HG03135 (cell line): Measurements from ENCODE around the gene RIMBP2.

Experiments used
- ATAC-seq: cut with Tn5 transposase; IDR thresholded peaks from one replicate; pipeline ENCODE4 v1.9.1; 2021; ENCODE audit warnings: mild to moderate bottlenecking, moderate library complexity; ENCODE audit not compliant: unreplicated experiment

The RIMBP2 gene

DNA sequence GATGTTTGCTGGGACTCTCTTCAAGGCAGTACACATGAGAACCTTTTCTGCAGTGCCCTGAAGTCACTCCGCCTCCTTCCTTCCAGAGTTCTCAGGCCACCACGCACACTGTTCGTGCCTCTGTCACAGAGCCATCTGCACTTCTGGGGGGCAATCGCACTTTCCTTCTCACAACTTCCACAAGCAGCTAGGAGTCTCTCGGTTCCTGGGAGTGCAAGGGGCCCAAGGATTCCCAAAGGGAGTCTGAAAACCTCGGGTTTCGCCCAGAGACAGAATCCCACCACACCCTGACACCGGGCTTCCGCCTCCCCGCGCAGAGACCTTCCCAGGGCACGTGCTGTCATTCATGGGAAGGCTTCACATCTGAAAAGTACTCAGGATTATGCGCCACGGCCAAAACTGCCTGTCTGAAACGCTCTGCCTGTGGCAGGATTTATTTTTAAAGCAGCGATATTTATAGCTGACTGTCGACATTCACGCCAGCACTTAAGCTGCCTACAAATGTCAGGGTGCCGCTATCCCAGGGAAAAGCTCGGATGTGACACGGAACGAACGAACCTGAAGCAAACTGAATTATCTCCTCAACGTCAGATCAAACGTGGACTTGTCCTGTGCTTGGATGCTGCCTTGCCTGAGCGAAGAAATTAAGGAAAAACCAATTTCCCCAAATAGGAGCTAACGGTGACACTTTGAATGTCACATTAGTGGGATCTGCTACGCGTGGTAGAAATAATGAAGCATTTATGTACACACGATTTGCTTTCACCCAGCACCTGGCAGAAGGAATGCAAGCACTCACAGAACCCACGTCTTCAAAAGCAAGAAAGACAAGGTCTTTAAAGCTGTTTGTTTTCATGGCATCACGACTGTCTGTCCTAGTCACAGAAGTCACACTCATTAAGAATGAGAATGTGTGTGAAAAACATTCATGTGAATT is 224.4 kb downstream of the RIMBP2 start:
- ATAC-seq: no peak

DNA sequence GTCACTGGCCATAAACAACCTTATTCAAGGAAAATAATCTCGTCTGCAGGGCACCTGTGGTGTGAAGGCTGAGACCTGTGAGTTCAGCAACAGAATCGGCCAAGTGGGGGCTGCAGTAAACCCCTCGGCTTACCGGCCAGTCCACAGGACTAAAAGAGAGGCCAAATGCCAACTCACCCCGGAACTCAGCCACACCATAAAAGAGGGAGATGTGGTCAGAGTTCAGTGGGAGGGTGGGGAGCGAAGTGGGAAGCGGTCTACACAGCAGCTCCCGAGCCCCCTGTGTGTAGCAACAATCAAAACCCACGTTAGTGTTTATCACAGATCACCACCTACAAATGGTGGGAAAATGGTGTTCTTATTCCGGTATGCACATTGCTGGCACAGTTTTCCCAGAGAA is 225.4 kb downstream of the RIMBP2 start:
- ATAC-seq: no peak

DNA sequence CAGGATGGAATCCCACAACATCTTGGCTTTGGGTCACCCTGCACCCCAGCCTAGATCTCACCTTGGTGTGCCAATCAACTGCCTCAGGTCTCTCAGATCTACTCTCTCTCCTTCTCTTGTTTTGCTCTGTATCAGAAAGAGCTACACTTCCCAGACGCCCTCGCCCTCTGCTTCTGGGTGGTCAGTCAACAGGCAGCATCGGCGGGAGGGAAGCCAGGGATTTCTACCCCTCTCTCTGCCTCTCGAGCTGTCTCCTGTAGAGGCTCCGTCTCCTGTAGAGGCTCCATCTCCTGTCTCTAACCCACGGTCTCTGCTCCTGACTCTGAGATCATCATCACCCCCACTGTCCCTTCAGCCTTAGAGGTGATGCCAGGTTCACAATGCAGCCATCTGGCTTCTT is 226.8 kb downstream of the RIMBP2 start:
- no peak for ATAC-seq

DNA sequence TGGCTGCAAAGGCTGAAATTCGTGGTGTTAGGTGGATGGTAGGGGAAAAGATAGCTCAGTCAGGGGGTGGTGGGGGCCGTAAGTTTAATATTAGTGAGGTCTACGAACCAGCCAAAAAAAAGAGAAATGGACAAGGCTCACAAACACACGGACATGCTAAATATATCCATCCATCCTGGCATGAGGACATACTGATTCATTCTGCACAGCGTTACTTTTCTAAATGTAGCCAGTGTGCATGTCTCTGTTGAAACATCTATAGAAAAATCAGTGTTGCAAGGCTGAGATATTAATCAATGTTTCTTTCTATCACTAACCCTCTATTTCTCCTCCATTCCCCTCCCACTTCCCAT is 227.8 kb downstream of the RIMBP2 start:
- no peak for ATAC-seq

DNA sequence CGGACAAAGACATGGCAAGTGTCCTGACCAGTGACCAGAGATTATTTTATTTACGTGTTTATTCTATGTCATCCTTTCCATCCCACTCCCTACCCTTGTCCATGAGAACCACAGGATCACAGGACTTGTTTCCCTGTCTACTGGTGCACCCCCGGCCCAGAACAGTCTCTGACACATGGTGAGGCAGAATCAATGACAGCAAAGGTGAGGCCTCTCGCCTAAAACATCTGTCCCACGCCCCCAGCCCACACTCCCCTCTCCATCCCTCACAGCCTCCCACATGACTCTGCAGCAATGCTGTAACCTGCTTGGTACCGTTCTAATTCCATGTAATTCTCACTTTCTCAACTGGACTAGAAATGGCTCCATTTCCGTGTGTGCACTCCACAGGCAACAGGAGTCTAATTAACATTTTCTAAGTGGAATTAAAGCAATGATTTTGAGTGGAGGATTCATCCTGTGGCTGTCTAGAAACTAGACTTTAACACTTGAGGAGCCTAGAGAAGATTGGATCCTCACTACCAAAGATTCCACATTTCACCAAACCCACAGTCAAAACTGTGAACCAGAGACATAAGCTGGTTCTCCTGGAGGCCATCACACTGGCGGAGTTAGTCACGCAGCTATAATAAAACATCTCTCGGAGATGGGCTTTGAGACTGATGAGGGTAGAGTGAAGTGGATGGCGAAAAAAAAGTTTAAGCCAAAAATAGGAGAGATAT is 228.3 kb downstream of the RIMBP2 start:
- ATAC-seq: no peak

DNA sequence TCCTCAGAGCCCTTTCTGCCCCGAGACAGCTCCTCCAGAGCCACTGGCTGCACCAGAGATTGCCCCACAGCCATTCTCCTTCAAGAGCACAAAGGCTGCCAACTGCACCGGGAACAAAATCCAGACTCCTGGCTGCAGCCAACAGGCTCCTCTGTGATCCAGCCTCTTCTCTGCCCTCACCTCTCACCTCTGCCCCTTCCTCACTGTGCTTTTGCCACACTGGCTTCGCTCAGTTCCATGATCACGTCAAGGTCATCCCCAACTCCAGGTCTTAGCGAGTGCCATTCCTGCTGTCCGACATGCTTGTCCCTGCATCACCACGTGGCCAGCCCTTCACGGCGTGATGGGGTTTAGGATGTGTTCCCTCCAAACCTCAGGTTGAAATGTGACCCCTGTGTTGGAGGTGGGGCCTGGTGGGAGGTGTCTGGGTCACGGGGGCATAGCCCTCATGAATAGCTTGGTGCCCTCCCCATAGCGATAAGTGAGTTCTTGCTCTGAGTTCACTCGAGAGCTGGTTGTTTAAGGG is 229.1 kb downstream of the RIMBP2 start:
- ATAC-seq: no peak

DNA sequence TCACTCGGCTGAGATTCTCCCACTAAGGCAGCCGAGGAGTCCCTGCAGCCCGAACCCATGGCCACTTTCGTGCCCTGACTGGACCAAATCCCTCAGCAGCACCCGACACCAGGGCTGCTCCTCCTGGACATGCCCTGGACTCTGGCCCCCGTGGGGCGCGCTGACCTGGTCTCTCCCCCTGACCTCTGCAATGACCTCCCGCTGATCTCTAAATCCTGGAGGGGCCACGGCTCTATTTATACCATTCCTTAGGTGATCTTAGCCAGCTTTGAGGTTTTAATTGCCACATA is 230.0 kb downstream of the RIMBP2 start:
- ATAC-seq: no peak

DNA sequence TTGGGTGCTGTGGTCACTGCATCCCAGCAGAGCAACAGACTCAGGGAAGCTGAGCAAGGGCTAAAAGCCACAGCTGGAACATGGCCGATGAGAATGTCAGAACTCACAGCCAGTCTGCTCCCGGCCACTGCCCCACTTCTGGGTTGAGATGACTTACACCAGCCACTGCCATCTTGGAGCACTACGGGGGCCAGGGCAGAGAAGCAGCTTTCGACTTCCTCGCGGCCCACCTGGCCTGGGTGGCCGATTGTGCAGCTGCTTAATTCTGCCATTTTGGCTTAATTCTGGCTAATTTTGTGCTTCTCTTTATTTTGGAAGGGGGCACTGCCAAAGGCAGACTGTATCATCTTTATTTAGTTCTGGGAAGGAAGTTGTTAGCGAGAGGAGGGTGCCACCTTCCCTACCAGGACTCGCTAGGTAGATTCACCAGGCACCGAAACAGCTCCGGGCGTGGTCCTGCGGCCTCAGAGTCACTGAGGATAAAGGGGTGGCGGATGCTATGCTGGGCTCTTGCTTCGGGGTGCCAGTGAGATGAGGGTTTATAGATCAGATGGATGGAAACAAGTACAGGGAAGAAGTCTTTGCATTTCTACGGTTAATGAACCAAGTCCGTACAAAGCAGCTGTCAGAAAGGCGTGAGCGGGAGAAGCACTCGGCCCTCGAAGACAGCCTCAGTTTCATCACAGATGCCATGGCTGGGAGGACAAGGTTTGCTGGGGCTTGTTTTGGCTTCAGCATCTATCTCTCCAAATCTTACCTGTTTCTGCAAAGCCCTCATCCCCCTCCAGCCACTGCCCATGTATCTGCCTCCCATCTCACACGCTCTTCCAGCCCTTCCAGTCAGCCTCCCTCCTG is 230.6 kb downstream of the RIMBP2 start:
- no peak for ATAC-seq

DNA sequence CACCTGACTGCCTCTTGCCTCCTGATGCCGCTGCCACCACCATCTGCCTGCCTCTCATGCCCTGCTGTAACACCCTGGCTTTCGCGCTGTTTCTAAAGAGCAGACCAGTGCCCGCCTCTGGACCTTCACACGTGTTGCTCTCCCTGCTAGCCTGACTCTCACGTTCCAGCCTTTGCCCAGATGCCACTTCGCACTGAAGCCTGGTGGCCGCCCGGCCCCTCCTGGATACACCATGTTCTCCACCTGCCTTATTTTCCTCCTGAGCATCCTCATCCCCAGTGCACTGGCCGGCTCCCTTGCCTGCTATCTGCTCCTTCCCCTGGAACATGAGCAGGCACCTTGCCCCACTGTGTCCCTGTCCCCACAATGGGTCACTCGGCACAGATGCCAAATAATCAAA is 231.9 kb downstream of the RIMBP2 start:
- ATAC-seq: no peak

DNA sequence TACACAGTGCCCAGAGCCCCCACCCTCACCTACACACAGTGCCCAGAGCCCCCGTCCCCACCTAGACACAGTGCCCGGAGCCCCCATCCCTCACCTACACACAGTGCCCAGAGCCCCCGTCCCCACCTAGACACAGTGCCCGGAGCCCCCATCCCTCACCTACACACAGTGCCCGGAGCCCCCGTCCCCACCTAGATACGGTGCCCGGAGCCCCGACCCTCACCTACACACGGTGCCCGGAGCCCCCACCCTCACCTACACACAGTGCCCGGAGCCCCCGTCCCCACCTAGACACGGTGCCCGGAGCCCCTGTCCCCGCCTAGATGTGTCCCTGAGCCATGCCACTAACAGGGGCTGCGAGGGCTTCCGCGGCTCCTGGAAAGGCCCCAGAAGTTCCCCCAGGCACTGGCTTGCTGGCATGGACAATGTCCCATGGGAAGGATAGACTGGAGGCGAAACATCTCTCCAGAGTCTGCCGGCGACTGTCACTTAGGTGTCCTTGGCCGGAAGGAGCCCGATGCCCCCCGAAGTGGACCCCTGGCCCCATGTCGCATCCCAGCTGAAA is 232.4 kb downstream of the RIMBP2 start:
- ATAC-seq: no peak

DNA sequence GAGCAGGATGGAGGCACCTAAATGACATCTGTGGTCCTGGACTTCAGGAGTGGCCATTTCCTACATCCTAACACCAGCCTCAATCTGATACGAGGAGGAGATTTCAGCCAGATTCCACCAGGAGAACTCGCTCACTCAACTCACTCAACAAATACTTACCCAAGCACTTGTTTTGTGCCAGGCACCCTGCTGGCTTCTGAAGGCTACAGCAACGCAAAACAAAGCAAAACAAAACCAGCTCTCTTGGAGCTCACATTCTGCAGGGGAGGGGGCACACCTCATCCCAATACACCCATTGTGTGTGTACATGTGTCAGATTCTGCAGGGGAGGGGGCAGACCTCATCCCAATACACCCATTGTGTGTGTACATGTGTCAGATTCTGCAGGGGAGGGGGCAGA is 233.7 kb downstream of the RIMBP2 start:
- ATAC-seq: no peak

DNA sequence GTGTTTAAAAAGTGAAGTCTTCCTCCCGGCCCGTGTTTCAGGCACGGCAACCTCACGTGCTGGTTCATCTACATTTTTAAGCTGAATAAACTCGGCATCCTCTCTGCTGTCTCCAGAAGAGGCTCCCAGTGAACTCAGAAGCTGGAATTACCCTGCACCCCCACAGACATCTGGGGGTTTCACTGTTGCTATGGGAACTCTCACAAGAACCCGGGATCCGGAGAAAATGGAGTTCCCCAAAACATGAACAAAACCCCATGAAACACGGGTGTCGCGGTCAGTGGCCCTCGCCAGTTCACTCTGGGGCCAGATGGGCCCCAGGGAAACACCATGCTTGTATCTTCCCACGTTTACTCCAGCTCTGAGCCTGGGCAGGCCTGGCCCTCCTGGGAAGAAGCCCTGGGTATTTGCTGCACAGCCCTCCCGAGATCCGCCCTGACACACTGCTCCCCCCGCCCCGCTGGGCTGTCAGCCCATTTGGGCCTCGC is 234.7 kb downstream of the RIMBP2 start:
- ATAC-seq: no peak

DNA sequence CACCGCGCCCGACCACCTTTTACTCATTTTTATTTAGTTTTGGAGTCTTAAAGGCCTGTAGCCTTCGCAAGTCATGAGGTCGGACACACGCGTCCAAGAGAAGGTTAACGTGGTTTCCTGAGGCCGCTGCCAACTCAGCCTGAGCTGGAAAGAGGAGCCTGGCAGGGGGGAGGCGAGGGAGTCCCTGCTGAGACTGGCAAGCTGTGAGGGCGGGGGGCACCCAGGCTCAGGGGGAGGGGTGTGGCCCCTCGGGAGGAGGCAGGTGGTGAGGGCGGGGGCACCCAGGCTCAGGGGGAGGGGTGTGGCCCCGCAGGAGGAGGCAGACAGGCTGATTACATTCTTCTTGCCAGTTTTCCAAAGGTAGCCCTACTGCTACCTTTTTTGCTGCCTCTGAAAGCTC is 235.2 kb downstream of the RIMBP2 start:
- no peak for ATAC-seq

DNA sequence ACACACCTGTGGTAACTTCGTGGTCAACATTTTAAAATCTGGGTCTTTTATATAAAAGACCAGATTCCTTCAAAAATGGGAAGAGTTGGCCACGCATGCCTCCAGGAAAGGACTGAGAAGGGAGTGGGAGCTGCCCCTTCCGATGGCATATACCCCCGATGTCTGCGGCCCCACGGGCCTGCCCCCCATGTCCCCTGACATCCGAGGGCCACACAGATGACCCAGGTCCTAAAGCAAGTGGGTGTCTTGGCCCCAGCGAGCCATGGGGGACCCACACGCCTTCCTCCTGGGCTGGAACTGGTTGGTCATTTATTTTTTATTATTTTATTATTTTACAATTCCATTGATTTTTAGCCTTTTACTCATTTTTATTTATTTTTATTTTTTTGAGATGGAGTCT is 235.9 kb downstream of the RIMBP2 start:
- no peak for ATAC-seq

DNA sequence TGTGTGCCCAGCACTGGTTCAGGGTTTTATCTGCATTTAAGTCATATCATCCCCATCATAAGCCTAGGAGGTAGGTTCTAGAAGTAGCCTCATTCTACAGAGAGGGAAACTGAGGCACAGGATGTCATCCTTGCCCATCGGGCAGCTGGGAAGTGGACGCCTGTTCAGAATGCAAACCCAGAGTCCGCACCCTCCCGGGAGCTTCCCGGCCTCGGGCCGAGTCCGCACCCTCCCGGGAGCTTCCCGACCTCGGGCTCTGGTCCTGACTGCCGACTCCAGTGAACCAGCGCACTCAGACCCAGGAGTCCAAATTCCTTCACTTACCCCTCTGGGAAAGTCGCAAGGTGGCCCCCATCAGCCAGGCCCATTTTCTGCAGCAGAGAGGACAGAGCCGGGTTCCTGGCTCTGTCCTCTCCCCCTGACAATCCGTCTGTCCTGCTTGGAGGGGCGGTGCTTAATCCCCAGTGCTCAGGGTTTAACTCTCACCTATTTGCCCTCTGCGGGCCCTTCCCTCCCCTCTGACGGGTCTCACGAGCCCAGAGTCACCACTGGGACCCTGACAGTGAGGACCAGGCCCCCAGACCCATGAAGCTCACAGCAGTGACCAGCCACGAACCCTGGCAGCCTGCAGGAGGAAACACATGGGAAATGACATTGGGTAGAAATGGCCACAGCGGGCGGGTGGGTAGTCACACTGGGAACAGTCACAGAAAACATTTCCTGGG is 236.5 kb downstream of the RIMBP2 start:
- ATAC-seq: no peak

DNA sequence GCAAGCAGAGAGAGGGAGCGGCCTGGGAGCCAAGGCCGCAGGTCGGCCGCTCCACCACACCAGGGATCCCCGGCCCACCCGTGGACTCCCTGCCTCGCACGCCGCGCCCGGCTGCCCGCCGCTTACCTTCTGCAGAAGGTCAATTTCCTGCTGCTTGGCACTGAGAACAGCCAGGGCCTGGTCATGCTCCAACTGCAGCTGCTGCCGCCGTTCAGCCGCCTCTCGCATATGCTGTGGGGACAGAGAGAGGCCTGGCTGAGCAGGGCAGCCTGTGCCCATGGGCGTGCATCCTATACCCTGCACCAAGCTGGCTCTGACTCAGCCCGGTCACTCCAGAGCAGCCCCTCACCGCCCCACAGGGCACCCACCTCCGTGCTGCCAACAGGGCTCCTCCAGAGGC is 237.3 kb downstream of the RIMBP2 start:
- no peak for ATAC-seq

DNA sequence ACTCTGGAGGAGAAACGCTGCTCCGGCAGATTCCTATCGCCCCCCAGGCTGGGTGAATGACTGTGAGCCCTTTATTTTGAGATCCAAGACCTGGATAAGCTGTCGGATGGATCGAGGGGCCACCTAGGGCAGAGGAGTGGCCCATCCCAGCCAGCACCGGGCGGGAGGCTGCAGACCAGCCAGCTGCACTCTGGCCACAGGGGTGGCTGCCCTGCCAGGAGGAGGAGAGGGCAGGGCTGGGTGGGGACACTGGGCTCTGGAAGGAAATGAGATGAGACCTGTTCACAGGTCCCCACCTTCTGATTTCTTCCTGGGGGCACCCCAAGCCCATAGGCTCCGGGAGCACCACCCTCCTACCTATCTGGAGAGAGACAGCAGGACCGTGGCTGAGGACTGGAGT is 238.4 kb downstream of the RIMBP2 start:
- ATAC-seq: no peak

DNA sequence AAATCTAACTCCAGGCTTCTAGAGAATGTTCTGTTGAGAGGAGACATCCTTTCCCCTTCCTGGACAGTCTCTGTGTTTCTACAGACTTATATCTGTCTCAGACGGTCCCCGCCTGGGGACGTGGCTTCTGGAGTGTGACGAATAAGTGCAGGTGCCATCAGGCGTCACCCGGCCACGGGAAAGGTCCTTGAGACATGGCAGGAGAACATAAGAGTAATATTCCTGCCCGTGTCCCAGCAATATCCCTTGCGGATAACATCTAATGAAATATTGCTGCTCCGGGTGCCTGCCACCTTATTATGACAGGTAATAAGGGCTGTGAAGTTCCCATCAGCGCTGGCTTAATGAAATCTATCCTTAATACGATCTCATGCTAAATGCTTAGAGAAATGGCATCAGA is 238.8 kb downstream of the RIMBP2 start:
- ATAC-seq: no peak

DNA sequence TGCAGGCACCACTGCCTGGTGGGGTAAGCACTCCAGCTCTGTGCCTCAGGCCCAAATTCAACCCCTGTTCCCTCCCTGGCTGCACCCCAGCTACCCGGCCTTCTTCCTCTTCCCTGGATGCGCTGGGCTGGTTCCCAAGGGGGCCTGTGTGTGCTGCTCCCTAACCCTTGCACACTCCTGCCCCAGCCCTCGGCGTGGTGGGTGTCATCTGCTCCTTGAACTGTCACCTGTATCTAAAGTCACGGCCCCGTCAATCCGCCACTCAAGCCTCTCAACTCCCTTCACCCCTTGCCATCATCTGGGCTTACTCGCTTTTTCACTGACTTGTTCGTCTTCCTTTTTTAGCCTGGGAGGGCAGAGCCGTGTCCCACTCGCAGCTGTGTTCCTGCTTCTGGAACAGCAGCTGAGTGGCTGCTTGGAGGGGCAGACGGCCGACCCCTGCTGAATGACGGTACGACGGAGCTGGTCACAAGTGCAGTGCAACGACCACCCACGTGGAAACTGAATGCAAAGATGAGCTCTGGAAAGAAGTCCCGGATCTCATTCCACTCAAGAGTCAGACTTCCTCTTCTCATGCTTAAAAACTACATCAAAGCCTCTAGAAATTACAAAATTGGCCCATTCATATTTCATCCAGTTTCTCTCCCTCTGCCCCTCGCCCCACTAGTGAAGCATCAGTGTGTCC is 239.5 kb downstream of the RIMBP2 start:
- ATAC-seq: no peak
